GM21717 (cell line): ENCODE measurements around the gene ARMH4.

Experiments used
- ATAC-seq: cut with Tn5 transposase; IDR thresholded peaks from one replicate; pipeline ENCODE4 v1.9.1; 2021; ENCODE audit warnings: mild to moderate bottlenecking, moderate library complexity; ENCODE audit not compliant: unreplicated experiment

Gene ARMH4

DNA sequence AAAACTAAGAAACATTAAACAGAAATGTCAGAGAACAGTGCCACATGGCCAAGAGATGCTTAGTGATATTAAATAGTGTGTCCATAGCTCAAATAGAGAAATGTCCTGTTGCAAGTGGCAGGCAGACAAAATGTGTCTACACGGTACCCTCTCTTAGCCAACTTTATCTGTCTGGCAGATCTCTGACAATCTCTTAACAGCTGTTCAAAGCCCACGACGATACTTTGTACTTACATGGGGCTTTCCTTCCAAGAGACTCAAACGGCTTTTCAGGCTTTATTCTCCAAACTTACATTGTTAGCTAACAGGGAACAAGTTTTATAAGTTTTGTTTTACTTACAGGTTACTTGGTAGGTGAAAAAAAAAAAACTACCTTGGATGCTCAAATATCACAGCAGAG is 45.6 kb downstream of the ARMH4 start:
- ATAC-seq: no peak

DNA sequence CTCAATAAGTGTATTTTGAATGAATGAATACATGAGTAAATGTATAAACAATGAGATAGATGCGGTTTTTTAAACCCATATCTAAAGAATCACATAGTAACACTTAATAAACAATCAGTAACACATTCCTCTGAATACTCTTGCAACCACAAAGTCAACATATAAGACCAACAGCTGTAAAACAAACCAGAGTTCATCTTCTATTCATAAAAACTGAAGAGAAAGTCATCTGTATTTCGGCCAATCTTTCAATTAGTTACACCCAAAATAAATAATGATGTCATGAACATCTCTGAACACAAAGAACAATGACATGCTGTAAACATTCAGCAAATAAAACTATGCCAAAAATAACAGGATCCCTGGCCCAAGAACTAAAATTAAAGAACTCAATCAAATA is 47.2 kb downstream of the ARMH4 start:
- ATAC-seq: no peak

DNA sequence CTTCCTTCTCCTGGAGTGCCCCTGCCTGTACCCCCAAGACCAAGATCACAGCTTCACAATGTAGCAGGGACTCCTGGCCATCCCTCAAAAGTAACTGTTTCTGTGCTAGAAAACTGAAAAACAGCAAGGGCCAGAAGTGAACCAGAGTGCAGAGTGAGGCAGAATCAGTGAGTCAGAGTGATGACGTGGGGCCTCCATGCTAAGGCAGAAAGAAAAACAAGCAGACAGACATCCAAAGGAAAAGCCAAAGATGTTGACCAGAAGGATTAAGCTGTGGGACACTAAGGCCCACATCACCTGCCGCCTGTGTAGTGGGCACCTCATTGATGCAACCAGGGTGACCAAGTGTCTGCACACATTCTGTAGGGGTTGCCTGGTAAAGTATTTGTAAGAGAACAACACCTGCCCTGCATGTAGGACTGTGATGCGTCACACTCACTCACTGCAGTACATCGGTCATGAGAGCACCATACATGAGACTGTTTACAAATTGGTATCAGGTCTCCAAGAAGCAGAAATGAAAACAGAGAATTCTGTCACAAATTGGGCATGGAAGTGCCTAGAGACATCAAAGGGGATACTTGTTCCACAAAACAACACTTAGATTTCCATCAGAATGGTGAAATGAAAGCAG is 51.2 kb downstream of the ARMH4 start:
- no peak for ATAC-seq

DNA sequence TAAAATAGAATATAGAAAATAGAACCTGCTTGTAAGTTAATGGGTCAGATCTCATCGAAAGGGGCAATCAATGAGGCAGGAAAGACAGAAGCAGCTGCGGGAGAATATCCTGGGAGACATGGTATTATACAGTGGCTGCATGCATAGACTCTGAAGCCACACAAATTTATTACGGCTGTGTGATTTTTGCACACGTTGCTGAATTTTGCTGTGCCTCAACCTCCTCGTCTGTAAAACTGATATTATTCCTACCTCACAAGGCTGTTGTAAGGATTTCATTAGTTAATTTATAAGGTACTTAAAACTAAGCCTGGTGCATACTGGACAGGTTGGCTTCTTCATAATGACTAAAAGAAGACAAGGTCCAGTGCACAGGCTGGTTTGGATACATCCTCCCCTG is 52.3 kb downstream of the ARMH4 start:
- no peak for ATAC-seq

DNA sequence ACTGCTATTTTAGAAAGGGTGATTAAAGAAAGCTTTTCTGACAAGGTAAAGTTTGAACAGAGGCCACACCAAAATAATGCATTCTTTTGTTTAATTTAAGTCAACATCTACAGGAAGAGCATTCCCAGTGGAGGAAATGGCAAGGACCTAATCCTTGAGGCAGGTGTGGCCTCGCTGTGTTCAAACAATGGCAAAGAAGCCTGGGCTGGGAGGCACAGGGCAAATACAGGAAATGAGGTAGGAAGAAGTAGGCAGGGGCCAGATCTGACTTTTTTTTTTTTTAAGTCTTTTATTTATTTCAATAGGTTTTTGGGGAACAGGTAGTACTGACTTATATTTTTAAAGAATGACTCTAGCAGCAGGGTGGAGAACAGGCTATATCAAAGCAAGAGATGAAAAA is 53.5 kb downstream of the ARMH4 start:
- ATAC-seq: no peak

DNA sequence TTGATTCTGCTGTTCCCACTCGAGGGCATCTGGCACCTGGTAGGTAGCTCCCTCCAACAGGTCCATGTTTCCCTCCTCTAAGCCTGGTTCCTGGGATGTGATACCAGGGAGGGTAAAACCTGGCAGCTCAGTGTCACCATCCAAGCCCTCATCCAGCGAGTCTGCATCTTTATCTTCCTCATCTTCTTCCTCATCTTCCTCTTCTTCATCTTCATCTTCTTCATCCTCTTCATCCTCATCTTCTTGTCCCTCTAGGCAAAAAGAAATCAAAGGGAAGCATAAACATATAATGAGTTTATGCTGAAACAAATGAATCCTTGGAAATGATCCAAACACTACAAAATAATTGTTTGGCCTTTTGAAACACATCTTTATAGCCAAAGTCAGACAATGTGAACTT is 55.3 kb downstream of the ARMH4 start:
- ATAC-seq: no peak

DNA sequence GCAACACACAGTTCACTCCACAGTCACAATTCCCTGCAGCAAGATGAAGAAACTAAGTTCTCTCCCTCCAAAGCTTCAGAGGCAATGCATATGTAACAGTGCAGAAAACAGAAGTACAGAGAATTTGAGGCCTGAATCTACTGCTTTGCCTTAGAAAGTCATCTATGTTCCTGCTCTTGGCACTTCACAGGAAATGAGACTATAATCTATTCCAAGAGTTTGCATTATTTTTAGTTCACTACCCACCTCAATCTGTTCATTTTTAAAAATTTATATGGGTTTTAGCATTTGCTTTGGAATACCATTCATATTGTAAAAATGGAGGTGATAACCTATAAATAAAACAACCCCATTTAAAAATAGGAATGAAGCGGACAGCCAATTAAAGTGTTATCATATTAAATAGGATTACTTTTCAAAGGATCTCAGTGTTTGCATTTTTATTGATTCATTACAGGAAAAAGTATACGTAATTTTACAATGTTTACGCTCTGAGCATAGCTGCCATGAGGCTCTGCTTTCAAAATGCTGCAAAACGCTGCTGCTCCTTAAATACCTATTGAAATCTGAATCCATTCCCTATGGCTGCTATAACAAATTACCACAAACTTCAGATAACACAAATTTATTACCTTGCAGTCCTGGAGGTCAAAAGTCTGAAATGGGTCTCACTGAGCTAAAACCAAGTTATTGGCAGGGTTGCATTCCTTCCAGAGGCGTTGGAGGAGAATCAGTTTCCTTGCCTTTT is 60.0 kb downstream of the ARMH4 start:
- no peak for ATAC-seq

DNA sequence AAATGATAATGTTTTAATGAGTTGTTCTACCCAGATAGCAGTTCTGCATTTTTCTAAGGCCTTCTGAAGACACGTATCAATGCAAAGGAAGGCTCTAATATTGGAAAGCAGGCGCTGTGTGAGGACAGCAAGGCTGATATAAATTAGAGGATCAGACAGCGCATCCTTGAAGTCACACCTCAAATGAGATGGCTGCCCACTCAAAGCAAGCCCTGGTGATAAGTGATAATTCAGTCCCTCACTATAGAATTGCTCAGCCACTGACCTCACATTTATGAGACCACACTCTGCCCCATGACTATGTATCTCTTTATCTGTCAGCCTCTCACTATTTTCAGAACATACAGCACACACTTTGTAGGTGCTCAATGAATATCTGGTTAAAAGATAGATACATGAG is 62.4 kb downstream of the ARMH4 start:
- no peak for ATAC-seq

DNA sequence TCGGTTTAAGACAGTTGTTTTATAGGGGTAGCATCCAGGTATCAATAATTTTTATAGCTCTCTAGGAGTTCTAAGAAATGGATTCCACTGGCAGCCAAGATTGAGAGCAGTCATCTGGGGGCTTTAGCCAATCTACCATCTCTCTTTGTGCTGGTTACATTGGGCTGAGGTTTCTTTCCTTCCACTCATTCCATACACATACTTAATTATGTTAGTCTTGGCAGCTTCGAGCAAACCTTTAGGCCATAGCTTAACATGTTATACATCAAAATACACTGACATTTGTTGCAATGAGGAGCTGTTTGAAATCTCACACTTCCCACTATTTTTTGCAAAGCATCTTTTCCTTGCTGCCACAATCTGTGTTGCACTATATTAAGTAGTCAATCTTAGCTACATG is 63.1 kb downstream of the ARMH4 start:
- no peak for ATAC-seq

DNA sequence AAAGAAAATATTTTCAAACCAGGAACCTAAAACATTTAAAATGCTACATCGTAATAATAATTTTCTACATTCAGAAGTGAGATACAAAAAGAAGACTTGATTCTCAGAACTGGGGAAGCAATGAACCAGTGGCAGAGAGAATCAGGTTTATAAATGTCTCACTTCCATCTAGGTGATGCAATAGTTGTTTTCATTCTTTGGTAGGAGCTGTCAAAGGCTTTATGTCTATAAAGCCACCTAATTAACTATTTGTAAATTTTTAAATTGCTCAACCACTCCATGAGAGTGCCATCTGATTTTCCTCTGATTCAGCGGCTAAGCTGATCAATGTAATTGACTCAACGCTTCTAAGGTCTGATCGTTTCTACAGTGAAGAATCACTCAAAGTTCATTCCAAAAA is 66.1 kb downstream of the ARMH4 start:
- ATAC-seq: no peak

DNA sequence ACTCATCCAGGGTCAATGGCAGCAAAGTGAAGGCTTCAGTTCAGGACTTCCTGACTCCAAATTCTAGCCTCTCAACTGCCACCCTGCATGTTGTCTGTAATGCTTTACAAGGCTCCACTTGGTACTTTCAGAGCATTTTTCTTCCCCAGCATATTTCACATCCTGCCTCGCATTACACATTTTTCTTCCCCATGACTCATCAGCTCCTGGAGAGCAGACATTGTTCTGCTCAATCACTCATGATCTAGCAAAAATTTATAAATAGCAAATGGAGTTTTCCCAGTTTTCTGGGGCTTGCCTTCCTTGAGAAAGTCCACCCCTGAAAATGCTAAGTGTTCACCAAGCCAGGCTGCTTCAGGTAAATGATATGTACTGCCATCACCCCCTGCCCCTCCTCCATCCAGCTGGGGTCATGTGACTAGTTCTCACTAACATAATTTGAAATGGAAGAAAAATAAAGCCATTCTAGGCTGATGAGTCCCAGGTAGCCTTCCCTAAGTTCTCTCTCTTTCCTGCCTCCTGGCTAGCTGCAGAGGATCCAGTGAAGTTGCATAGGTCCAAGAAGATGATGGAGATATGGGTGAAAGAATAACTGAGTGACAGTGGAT is 69.4 kb downstream of the ARMH4 start:
- ATAC-seq: no peak

DNA sequence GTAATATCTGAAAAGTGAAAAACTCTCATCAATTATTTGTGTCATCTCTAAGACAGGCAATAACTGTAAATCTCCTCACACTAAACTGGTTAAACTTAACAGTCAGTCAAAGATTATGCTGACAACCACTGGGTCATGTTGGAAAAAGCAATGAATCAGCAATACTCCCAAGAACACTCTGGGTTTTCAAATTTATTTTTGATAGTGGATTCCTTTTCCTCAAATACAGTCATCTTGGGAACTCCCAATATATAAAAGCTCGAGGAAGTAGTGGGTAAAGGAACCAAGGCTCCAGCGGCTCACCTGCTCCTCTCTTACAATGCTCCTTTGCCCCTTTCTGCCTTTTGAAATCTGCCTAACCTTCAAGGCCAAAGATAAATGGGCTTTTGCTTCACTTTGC is 70.0 kb downstream of the ARMH4 start:
- ATAC-seq: no peak

DNA sequence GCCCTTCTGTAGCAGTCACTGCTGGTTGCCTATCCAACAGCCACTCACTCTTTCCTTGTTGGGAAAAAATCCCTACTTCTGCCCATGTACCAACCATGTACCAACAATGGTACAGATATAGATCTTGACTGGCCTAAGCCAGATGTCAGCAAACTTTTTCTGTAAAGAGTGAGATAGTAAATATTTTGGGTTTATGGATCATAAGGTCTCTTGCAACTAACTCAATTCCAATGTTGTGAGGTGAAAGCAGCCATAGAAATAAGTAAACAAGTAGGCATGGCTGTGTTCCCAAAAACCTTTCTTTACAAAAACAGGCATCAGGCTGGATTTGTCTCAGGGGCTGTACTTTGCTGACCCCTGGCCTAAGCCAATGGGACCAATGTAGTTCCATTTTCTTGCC is 73.5 kb downstream of the ARMH4 start:
- ATAC-seq: no peak

DNA sequence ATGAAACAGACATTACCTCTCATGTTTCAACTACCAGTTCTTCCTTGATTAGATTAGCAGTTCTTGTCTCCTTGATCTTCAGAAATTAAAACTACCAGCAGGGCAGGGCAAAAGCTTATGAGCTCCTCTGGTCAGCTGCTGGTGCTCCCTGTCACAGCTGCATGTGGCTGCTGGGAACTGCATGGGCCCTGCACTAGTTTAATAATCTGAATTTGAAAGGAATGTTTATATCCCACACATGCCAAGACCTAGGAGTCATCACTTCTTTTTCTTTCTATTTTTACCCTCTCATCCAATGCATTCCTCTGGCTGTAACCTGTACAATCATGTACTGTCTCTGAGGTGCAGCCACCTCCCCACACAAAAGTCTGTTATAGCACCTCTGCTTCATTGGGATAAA is 73.9 kb downstream of the ARMH4 start:
- ATAC-seq: no peak

DNA sequence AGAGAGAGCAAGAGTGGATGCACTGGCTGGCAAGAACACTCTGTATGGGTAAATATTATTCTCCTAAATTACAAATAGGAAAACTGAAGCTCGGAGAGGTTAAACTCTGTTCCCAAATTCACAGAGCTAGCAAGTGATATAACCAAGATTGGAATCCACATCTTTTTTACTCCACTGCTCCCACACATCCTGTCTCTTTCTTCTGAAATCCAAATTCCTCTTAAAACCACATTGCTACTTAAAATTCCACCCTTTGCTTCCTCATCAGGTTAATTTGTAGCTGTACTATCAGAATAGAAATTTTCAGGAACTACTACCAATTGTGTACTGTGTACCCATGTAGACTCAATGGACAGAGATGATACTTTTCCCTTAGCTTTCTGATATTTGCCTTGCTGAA is 74.4 kb downstream of the ARMH4 start:
- no peak for ATAC-seq

DNA sequence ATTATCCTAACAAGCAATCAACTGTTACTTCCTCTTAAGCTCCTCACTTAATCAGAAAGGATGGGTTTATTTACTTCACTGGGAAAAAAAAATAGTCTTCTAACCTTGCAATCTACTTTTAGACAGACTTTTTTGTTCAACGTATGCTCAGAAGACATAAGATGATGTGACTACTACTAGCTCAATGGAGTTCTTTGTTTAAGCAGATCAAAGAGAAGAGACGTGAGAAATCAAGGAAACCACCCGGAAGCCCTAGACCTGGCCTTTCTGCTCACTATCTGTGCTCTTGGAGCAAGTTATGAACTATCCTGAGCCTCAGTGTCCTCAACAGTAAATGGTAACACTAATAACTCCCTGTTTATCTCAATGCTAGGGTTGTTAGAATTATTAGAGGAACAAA is 78.5 kb downstream of the ARMH4 start:
- no peak for ATAC-seq

DNA sequence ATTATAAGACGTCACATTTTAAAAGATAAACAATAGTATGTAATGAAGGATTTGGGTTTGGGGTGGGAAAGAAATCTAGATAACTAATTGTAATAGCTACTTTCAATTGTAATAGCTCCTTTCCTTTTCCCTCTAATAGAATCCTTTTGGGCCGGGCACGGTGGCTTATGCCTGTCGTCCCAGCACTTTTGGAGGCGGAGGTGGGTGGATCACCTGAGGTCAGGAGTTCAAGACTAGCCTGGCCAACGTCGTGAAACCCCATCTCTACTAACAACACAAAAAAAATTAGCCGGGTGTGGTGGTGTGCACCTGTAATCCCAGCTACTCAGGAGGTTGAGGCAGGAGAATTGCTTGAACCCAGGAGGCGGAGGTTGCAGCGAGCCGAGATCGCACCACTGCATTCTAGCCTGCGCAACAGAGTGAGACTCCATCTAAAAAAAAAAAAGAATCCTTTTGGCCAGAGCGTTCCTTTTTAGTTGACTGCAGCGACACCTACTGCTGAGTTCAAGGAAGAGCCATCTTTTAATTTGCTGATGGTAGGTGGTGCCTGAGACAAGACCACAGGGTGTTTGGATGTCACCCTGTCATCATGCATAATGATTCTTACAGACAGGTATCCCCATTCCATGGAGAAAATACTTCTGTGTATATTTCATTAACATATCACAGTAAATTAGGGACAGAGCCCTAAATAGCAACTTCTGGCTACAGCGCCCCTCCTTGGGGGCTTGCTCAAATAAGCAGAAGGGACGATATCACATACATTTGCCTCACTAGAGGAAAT is 79.5 kb downstream of the ARMH4 start:
- ATAC-seq: peak; percentile 68

DNA sequence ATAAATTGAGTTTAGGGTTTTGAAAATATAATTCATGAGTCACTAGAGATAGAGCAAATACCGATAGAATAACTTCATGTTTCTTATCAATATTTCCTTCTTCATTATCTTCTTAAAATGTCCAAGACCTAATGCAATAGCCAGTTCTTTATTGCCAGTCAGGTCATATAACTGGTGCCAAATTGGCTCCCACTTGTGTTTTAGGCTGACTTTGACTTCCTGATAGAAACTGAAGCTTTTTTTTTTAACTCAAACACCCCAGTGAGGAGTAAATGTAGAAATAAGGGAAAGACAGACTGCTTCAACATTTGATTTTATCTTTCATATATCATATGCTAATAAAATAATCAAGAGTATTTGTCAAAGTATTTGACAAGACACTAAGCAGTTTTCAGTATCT is 80.7 kb downstream of the ARMH4 start:
- no peak for ATAC-seq

DNA sequence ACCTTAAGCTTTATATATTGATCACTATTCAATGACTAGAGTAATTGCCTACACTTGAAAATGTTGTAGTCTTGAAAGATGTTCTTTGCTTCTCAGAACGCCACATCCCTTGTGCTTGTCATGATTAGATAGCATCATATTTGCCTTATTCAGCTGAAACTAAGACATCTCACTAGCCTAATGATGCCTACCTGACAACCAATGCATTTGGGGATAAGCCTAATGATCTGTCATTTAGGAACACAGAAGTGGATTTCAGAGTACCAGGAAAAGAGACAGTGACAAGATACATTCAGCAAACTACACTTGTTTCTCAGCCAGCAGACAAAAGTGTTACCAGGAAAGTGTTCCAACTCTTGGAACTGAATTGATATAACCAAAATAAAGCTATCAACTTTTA is 83.7 kb downstream of the ARMH4 start:
- ATAC-seq: no peak

DNA sequence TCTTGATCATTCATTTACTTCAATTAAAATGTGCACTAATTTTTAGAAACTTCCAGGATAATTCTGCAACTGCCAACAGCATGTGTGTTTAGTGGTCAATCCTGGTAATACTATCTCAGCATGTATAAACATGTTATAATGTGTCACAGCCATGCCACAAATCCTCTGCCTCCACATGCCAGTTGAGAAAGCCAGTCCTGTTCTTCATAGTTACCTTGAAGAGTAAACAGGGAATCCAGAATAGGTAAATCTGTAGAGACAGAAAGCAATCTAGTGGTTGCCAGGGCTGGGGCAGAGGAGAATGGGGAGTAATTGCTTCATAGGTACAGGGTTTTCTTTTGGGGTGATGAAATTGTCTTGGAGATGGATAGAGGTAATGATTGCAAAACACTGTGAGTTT is 85.9 kb downstream of the ARMH4 start:
- ATAC-seq: no peak

DNA sequence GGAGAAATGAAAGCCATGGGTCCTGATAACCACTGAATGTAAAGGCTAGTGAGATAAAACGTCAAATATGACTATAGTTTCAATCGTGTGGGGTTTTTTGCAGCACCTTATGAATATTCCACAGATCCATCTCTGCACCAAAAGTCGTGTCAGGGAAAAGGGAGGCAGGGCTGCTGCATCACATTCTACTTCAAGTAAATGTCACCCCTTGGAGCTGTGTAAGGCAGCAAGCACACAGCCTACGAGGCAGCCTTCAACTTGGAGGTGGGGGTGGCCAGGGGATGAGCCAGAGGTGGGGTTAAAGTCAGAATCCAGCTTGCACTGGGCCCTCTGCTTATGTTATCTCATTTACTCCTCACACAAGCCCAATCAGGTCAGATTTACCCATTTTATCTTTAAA is 90.4 kb downstream of the ARMH4 start:
- no peak for ATAC-seq

DNA sequence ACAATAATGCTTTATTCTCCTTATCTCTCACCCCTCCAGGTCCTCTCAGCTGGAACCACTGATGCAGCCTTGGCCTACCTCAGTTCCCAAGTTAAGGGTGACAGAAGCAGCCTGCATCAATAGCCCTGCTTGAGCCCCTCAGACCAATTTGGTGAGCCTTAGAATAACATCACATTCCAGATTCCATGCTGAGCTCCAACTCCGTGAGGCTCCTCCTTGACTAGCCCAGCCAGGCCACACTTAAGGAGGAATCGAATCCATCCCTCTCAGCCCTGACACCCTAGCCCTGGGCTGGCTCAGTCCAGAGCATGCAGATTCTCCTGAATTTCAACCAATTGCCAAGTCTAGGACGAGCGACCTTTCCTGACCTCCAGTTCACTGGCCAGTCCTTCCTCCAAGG is 91.1 kb downstream of the ARMH4 start:
- ATAC-seq: no peak
